ENCODE data around the gene AKR1D1.

DNA sequence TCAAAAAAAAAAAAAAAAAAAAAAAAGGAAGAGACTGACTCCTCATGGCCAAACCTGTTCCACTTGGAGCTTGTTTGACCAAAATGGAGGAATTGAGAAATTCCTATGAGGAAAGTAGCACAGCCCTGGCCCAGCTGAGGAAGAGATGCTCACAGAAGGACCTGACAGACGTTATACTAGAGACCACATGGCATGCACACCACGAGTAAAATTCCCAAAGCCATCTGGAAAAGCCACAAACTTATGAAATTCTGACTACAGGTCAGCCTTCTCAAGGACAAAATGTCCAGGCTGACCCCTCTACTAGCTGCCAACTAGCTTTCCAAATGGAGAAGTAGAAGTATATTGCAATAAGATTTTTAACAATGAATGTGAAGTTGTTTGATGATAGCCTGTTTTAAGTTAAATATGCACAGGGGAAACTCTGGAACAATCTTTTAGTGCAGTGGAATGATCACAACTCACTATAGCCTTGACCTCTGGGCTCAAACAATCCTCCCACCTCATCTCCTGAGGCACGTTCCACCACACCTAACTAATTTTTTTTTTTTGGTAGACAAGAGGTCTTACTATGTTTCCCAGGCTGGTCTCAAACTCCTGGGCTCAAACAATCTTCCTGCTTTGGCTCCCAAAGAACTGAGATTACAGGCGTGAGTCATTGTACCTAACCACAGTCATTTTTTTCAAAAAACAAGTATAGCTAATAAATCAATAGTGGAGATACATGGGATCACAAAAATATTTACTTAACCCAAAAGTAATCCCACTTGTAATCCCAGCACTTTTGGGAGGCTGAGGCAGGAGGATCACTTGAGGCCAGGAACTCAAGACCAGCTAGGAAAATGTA, 75.7 kb downstream of the AKR1D1 start:
- TF ChIP-seq, protein P1, sequence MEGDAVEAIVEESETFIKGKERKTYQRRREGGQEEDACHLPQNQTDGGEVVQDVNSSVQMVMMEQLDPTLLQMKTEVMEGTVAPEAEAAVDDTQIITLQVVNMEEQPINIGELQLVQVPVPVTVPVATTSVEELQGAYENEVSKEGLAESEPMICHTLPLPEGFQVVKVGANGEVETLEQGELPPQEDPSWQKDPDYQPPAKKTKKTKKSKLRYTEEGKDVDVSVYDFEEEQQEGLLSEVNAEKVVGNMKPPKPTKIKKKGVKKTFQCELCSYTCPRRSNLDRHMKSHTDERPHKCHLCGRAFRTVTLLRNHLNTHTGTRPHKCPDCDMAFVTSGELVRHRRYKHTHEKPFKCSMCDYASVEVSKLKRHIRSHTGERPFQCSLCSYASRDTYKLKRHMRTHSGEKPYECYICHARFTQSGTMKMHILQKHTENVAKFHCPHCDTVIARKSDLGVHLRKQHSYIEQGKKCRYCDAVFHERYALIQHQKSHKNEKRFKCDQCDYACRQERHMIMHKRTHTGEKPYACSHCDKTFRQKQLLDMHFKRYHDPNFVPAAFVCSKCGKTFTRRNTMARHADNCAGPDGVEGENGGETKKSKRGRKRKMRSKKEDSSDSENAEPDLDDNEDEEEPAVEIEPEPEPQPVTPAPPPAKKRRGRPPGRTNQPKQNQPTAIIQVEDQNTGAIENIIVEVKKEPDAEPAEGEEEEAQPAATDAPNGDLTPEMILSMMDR (IDR thresholded peaks at IDR 0.05; ENCODE audit: low read length): no peak
- TF ChIP-seq EZH2phosphoT487 (IDR thresholded peaks at IDR 0.05; ENCODE audit: low read length): no peak
